Kidney (tissue), 14 donors: ENCODE data around the gene DRAM1. TPM values are rescaled to one million over a fixed set of nuclear protein-coding genes. Genes with fewer than 3 reads are reported as not detected.

Experiments used
- DNase-seq, 5 donors: peaks; one replicate each; pipeline ENCODE4 v3.0.0-alpha.2; 2013 to 2020
- FAIRE-seq: peaks from 2 replicates; lab custom pipeline; 2012; peaks lifted over from hg19 to GRCh38; lab: Jason Lieb, UNC
- H3K27ac ChIP-seq, 2 donors: one replicate each; pipeline ENCODE4 v1.7.0; 2013; ENCODE audit warnings: low read depth in 2 of 2, low read length in 2 of 2, inconsistent platforms in 1 of 2
- H3K27me3 ChIP-seq: one replicate; pipeline ENCODE4 v1.7.1; 2013; ENCODE audit warnings: low read length, inconsistent platforms; ENCODE audit not compliant: control insufficient read depth, insufficient read depth
- H3K36me3 ChIP-seq, 3 donors: one replicate each; pipeline versions ENCODE4 v1.7.0 to v1.7.1; 2013; ENCODE audit warnings: low read length in 3 of 3, control low read depth in 1 of 3, inconsistent platforms in 1 of 3; ENCODE audit not compliant: insufficient read depth in 3 of 3, control insufficient read depth in 2 of 3
- H3K4me1 ChIP-seq, 3 donors: one replicate each; pipeline versions ENCODE4 v1.7.0 to v1.7.1; 2013; ENCODE audit warnings: low read length in 3 of 3, inconsistent platforms in 1 of 3, low read depth in 1 of 3; ENCODE audit not compliant: control insufficient read depth in 2 of 3, insufficient read depth in 2 of 3
- H3K4me3 ChIP-seq, 3 donors: one replicate each; pipeline versions ENCODE4 v1.7.0 to v1.8.1; 2013; ENCODE audit warnings: low read length in 3 of 3, control low read depth in 1 of 3, inconsistent platforms in 1 of 3
- H3K9ac ChIP-seq, 3 donors: one replicate each; pipeline versions ENCODE4 v1.7.0 to v1.7.1; 2013; ENCODE audit warnings: low read length in 3 of 3, control low read depth in 1 of 3, inconsistent platforms in 1 of 3
- H3K9me3 ChIP-seq, 3 donors: one replicate each; pipeline versions ENCODE4 v1.7.0 to v1.7.1; 2013; ENCODE audit warnings: low read length in 3 of 3, control low read depth in 1 of 3, inconsistent platforms in 1 of 3; ENCODE audit not compliant: control insufficient read depth in 2 of 3, insufficient read depth in 1 of 3
- intact Hi-C: fragments of 100-400 bp; cut with DNase I; formaldehyde crosslinking; loops from one replicate; pipeline ENCODE4 v1.11.1; 2022
- polyA plus RNA-seq: library from polyadenylated mRNA; stranded (reverse); fragments of 350-450 nt; fragmentation: Illumina TruSeq; extraction: RNeasy Lipid Tissue Mini Kit (QIAGEN cat#74804); gene quantifications from one replicate; pipeline ENCODE4 v1.2.3, GENCODE V29; 2014; ENCODE audit warnings: low read depth, low replicate concordance; ENCODE audit not compliant: insufficient read depth
- total RNA-seq: library from RNA; stranded (reverse); fragmentation: NEBNext Ultra II Directional; extraction: Animal tissue kit (Norgen Biotek cat#: 25700); gene quantifications from one replicate; pipeline ENCODE4 v1.2.1, GENCODE V29; 2021
- TF ChIP-seq, protein P1 (sequence below): IDR thresholded peaks from 3 replicates; pipeline ENCODE4 v1.5.1; 2012; ENCODE audit warnings: mild to moderate bottlenecking, moderate library complexity, borderline replicate concordance; ENCODE audit not compliant: insufficient read depth; ENCODE audit errors: extremely low read depth
- donor health status: control.
- donor health status: control.
- donor health status: control.
- donor health status: control.
- donor health status: control.
- donor health status: DM: yes; HTN: yes; CAD: no.
- donor health status: Normal renal cell carcinoma (clear cell type).

Gene DRAM1
- total and polyA plus RNA-seq, 2 donors from 2014 or later, result 19.0 to 35.8 TPM

DNA sequence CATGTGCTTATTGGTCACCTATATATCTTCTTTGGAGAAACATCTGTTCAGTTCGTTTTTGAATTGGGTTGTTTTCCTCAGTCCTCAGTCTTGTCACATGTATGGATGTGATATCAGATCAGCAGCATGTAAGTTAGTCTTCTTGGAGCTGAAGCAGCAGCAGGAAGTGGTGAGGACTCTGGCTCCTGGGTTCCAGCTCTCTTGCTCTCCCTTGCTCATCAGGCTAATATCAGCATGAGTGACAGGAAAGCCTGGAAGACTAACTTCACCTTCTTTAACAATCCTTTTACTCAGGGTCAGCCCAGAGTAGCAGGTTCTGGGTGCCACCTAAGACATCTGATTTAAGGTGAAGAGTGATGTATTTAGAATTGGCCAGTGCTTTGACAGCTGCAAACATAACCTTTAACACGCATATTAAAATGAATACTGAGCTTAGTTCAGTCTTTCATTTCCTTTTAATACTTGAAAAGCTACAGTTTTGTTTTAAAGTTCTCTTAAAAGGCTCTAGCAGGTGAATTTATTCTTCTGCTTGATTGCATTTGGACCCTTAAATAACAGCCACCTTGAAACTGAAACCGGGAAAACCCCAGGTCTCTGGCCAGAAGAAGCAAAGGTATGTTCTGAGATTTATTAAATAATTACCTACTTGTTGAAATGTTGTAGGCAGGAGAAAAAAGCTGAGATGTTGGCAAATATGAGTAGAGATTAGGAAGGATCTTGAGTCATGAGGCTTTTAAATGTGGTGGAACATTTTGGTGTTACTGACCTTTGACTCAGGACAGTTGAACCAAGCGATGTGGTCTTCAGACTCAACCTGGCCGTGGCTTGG lies 54.3 kb downstream of the DRAM1 start:
- Histone ChIP-seq H3K27ac (no peak overlapping the region), H3K4me1 (peaks cover 0 to 1% (median 0%) of the 10 kb centered on the region in 3 donors), H3K4me3 (no peak overlapping the region), H3K9ac (no peak overlapping the region), H3K27me3 (no peaks in the 10 kb centered on the region), H3K9me3 (no peaks in the 10 kb centered on the region), H3K36me3 (no peaks in the 10 kb centered on the region)
- DNase-seq, result no peak
- FAIRE-seq, result no peak
- intact Hi-C loops, result no loop called here
- TF ChIP-seq, protein P1, sequence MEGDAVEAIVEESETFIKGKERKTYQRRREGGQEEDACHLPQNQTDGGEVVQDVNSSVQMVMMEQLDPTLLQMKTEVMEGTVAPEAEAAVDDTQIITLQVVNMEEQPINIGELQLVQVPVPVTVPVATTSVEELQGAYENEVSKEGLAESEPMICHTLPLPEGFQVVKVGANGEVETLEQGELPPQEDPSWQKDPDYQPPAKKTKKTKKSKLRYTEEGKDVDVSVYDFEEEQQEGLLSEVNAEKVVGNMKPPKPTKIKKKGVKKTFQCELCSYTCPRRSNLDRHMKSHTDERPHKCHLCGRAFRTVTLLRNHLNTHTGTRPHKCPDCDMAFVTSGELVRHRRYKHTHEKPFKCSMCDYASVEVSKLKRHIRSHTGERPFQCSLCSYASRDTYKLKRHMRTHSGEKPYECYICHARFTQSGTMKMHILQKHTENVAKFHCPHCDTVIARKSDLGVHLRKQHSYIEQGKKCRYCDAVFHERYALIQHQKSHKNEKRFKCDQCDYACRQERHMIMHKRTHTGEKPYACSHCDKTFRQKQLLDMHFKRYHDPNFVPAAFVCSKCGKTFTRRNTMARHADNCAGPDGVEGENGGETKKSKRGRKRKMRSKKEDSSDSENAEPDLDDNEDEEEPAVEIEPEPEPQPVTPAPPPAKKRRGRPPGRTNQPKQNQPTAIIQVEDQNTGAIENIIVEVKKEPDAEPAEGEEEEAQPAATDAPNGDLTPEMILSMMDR, result no peak

DNA sequence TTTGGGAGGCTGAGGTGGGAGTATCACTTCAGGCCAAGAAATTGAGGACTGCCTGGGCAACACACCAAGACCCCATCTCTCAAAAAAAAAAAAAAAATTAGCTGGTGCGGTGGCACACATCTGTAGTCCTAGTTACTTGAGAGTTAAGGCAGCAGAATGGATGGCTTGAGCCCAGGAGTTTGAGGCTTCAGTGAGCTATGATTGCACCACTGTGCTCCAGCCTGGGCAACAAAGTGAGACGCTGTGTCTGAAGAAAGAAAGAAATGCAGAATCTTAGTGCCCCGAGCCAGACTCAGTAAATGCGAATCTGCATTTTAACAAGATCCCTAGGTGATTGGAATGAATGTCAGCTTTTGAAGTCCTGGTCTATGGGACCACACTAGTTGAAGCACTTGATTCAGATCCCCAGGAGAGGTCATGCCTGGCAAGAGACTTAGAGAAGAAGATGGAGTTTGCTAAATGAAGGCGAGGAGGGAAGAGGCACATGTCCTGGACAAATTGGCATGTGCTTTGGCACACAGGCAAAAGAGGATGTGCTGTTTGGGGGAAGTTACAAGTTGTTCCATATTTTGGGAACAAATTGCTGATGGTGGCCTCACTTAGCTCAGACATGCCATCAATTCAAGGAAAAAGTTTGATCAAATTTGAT lies 56.6 kb downstream of the DRAM1 start:
- FAIRE-seq (no peak), DNase-seq (no peak)
- Histone ChIP-seq H3K36me3 (no peaks in the 10 kb centered on the region), H3K27ac (no peak overlapping the region), H3K4me1 (peaks cover 0 to 2% (median 0%) of the 10 kb centered on the region in 3 donors), H3K9ac (no peak overlapping the region), H3K27me3 (no peaks in the 10 kb centered on the region), H3K4me3 (no peak overlapping the region), H3K9me3 (no peaks in the 10 kb centered on the region)
- TF ChIP-seq, protein P1, result no peak
- intact Hi-C loops, result no loop called here

DNA sequence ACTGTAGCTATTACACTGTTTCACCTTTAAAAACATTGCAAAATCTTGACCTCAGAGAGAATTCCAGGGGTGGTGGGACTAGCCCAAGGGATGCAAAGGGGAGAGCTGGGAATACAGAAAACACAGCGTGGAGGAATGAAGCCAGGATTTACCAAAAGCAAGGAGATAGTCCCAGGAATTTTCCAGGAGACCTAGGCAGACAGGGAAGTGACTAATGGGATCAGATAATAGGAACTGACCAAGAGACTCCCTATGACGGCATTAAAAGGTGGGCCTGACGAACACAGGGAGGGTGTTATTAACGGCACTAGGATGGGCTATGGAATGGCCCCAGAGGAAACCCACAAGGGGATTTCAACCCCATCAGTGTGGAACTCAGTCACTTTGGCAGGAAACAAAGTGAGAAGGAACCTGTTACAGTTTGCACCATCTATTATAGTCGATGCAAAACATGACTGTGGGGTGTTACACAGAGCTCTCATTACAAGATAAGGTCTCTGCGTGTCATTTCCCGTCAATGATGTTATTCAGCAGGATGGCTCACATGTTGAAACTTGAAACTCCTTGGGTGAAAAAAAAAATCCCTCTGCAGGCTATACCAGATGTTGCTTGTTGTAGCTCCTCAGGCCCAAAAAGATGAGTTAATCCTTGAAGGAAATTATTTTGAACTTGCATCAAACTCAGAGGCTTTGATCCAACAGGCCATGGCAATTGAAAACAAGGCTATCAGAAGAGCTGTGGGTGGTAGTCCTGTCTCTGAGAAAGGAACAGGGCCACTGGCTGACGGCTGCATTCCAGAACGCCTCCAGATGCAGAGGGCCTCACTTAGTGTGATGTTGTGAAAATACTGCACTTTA lies 58.7 kb downstream of the DRAM1 start:
- no peak overlapping the region for H3K9ac ChIP-seq
- H3K4me3 ChIP-seq, result no peak overlapping the region
- peaks cover 0 to 2% (median 0%) of the 10 kb centered on the region in 3 donors for H3K4me1 ChIP-seq
- H3K36me3 ChIP-seq, result no peaks in the 10 kb centered on the region
- H3K27ac ChIP-seq, result no peak overlapping the region
- FAIRE-seq (no peak), DNase-seq (peak in 3 of 5 donors; percentile 61 to 65 (median 64))
- no peaks in the 10 kb centered on the region for H3K27me3 ChIP-seq
- intact Hi-C loops, result no loop called here
- TF ChIP-seq, protein P1, result no peak
- no peaks in the 10 kb centered on the region for H3K9me3 ChIP-seq
